ENCODE measurements around the gene SELENON. TPM values are rescaled to one million over a fixed set of nuclear protein-coding genes. Genes with fewer than 3 reads are reported as not detected.
A peak's percentile ranks its signal among the peaks of the same experiment; 100 is the strongest.

SELENON gene
- total RNA-seq, 6 experiments from 2014 or later: 11.9 to 21.8 (median 17.8) TPM

DNA sequence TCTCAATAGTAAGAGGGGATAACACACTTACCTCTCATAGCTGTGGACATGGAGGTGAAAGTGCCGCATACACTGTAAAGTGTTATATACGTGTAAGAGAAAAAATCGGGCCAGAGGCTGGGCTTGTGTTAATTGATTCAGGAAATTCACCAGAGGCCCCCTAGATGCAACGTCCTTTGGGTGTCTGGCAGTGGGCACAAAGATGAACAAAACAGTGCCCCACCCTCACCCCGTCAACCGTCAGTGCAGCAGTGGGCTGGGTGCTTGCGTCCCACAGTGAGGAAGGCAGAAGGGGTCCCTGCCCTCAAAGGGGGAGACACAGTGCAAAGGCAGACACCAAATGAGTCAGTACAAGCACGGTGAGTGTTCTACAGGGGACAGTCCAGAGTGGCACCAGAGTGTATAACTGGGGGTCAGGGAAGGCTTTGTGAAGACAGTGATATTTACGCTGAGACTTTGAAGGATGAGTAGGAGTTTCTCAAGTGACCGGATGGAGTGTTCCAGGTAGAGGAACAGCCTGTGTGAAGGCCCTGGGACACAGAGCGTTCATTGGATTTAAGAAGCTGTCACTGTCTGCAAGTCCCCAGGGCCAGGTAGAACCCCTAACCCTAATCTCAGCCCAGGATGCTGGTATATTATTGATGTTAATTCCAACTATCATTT lies 13.2 kb downstream of the SELENON start:
- ATAC-seq (no peak), DNase-seq (no peak)
- H3K4me3 ChIP-seq: no peak overlapping the region
- no peak for TF ChIP-seq POLR2A (IDR thresholded peaks at IDR 0.05)
- TF ChIP-seq CTCF (IDR thresholded peaks at IDR 0.05): no peak
- H3K4me1 ChIP-seq: peaks cover 0 to 6% (median 2%) of the 10 kb centered on the region in 4 donors
- H3K9me3 ChIP-seq: no peaks in the 10 kb centered on the region
- H3K36me3 ChIP-seq: peaks cover 0 to 7% (median 0%) of the 10 kb centered on the region in 4 donors
- 74% methylated on average over 7 of the region's 11 CpGs for WGBS (ENCODE audit: insufficient coverage, low coverage, low lambda C conversion rate, missing lambda C conversion rate)
- H3K27me3 ChIP-seq: no peaks in the 10 kb centered on the region
- intact Hi-C loops (cut with DNase I): loop anchor here in 1 of 2 donors (10.0 kb wide), 1 partner anchor 278 kb away; no protein-coding TSS in a partner anchor
- no peak overlapping the region for H3K27ac ChIP-seq

DNA sequence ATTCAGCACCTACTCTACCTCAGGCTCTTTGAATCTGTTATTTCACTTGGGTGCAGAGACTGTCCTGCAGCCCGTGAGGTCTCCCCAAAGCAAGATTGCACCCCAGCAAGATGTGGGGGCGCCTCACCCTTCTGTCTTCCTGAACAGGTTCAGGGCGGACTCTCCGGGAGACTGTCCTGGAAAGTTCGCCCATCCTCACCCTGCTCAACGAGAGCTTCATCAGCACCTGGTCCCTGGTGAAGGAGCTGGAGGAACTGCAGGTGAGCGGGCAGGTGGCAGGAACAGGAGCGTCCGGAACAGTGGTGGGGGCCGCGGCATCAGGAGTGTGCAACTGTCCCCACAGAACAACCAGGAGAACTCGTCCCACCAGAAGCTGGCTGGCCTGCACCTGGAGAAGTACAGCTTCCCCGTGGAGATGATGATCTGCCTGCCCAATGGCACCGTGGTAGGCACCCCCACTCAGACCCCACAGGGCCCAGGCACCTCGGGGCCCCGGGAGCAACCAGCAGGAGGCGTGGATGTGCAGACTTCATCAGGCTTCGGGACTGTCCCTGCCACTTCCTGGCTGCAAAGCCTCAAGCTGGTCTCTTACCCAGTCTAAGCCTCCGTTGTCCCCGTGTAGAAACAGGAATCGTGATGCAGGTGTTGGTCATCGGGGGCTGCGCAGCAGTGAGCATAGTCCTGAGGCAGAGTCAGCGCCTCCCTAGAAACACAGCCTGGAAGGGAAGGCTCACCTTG lies 13.9 kb downstream of the SELENON start:
- Histone ChIP-seq H3K27me3 (no peaks in the 10 kb centered on the region), H3K36me3 (peaks cover 0 to 7% (median 0%) of the 10 kb centered on the region in 4 donors), H3K27ac (no peak overlapping the region), H3K4me1 (peaks cover 0 to 13% (median 6%) of the 10 kb centered on the region in 4 donors), H3K4me3 (no peak overlapping the region), H3K9me3 (no peaks in the 10 kb centered on the region)
- TF ChIP-seq POLR2A (IDR thresholded peaks at IDR 0.05) (no peak), CTCF (IDR thresholded peaks at IDR 0.05) (no peak)
- no peak for ATAC-seq
- DNase-seq: no peak
- intact Hi-C loops (cut with DNase I): loop anchor here in 1 of 2 donors (10.0 kb wide), 1 partner anchor 279 kb away; no protein-coding TSS in a partner anchor
- 76% methylated on average over 10 of the region's 24 CpGs for WGBS (ENCODE audit: insufficient coverage, low coverage, low lambda C conversion rate, missing lambda C conversion rate)

DNA sequence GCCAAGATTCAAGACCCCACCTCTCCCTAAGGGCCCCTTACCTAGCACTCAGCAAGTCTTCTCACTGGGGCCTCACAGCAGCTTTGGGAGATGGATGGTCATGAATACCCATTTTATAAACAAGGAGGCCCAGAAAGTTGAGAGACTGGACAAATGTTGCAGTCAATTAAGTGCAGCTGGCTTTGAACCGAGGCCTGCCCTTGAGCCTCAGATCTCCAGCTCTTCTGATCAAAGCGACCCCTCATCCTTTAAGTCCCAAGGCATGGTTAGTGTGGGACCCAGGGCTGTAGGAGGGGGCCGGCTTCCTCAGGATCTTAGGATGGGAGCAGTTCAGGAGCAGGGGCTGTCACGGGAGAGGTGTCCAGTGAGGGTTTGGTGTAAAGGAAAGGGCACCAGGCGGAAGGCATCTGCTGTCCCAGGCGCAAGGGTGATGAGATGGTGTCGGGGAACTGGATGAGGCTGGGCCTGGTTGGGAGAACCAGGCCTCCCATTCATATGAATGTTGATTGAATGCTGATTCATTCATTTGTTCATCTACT lies 14.6 kb downstream of the SELENON start:
- 88% methylated on average over 7 of the region's 7 CpGs for WGBS (ENCODE audit: insufficient coverage, low coverage, low lambda C conversion rate, missing lambda C conversion rate)
- intact Hi-C loops (cut with DNase I): loop anchor here in 1 of 2 donors (10.0 kb wide), 1 partner anchor 280 kb away; no protein-coding TSS in a partner anchor
- Histone ChIP-seq H3K27ac (no peak overlapping the region), H3K4me3 (no peak overlapping the region), H3K27me3 (no peaks in the 10 kb centered on the region), H3K4me1 (peaks cover 0 to 15% (median 7%) of the 10 kb centered on the region in 4 donors), H3K36me3 (peaks cover 0 to 7% (median 0%) of the 10 kb centered on the region in 4 donors), H3K9me3 (no peaks in the 10 kb centered on the region)
- DNase-seq (no peak), ATAC-seq (no peak)
- TF ChIP-seq POLR2A (IDR thresholded peaks at IDR 0.05) (no peak), CTCF (IDR thresholded peaks at IDR 0.05) (no peak)

GRCh38 chr1:25815208-25816111 lies 15.5 kb downstream of the SELENON start:
- no peak overlapping the region for H3K27ac ChIP-seq
- no peaks in the 10 kb centered on the region for H3K9me3 ChIP-seq
- H3K36me3 ChIP-seq: peaks cover 0 to 7% (median 0%) of the 10 kb centered on the region in 4 donors
- no peak overlapping the region for H3K4me3 ChIP-seq
- intact Hi-C loops (cut with DNase I): loop anchor here in 1 of 2 donors (10.0 kb wide), 1 partner anchor 281 kb away; no protein-coding TSS in a partner anchor
- whole genome bisulfite sequencing (ENCODE audit: insufficient coverage, low coverage, low lambda C conversion rate, missing lambda C conversion rate): 85% methylated on average over 13 of the region's 24 CpGs
- TF ChIP-seq POLR2A (IDR thresholded peaks at IDR 0.05): no peak
- no peak for TF ChIP-seq CTCF (IDR thresholded peaks at IDR 0.05)
- peak in 2 of 3 donors; percentile 42 to 51 for DNase-seq
- H3K27me3 ChIP-seq: no peaks in the 10 kb centered on the region
- ATAC-seq: no peak
- H3K4me1 ChIP-seq: peaks cover 0 to 15% (median 7%) of the 10 kb centered on the region in 4 donors
